ENCODE data around the gene DAPK2.
A peak's percentile ranks its signal among the peaks of the same experiment; 100 is the strongest.
"Not testable (repeated sequence)": the region's sequence is repeated elsewhere in the genome, so short reads cannot be mapped to it uniquely, and the experiment has no call there.

Gene DAPK2

GRCh38 chr15:63911160-63911559 lies 135.1 kb downstream of the DAPK2 start:
- DNase-seq = no peak

DNA sequence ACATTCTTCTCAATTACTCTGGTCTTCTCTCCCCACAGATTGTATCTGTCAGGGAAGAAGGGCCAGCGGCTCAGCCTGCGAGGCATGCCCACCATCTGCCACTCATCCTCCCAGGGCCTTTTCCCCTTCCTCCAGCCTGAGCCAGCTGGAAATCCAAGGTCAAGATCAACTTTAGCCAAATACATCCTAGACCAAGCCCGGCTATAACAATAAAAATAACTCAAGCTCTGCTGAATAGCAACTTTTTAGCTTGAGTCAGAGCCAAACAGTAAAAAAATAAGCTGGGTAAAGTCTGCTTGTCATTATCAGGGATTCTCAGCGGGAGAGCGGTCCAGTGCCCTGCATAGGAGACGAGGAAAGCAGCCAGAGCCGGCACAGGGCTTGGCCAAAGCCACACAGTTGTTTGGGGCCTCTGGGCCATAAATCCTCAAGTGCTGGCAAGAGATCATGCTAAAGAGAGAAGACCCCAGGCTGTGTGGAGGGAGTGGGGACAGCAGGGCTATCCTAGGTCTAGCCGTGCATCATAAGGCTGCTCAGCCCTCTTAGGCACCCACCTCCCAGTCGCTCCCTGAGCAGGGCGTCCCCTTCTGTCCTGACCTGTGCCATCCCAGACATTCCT lies 136.4 kb downstream of the DAPK2 start:
- peak; percentile 68 for DNase-seq

GRCh38 chr15:63908991-63909390 lies 137.3 kb downstream of the DAPK2 start:
- DNase-seq = peak; percentile 34

DNA sequence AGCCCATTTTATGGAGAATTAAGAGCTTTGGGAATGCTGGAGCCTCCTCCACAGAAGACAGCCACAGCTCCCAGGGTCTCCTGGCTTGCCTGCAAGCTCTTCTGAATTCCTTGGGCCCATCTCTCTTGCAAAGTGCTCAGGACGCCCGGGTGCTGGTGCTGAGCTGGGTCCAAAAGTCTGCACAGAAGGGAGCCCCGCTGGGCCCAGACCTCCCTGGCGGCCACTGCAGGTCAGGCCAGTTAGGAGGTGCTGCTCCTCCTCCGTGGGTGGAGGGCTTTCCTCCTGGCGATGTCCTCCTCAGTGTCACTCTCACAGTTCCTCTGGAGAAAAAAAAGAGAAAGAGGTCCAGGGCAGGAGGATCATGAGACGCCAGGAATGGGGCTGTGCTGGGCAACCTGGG lies 138.0 kb downstream of the DAPK2 start:
- DNase-seq = no peak

- DNase-seq = no peak
These were observed 138.8 kb downstream of the DAPK2 start for GRCh38 chr15:63907521-63907920.

DNA sequence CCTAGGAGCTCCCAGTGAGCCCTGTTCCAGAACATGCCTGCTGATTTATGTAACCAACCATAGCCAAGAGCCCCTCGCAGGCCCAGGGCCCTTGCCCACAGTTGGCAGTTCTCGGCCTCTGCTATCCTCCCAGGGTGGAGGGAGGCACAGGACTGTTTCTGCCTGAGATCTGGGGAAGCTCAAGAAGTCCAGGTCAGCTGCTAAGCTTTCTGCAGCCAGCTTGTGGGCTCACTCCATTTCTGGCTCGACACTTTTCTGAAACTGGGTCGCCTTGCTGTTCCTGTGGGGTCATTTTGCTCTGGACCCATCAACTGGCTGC lies 140.1 kb downstream of the DAPK2 start:
- no peak for DNase-seq

- DNase-seq = no peak
These were observed 140.6 kb downstream of the DAPK2 start for GRCh38 chr15:63905558-63906265.

GRCh38 chr15:63905131-63905530 lies 141.2 kb downstream of the DAPK2 start:
- DNase-seq = no peak

GRCh38 chr15:63904042-63904441 lies 142.2 kb downstream of the DAPK2 start:
- no peak for DNase-seq

- no peak for DNase-seq
These were observed 143.6 kb downstream of the DAPK2 start for GRCh38 chr15:63902671-63903035.

- DNase-seq = no peak
These were observed 144.2 kb downstream of the DAPK2 start for GRCh38 chr15:63901912-63902670.

DNA sequence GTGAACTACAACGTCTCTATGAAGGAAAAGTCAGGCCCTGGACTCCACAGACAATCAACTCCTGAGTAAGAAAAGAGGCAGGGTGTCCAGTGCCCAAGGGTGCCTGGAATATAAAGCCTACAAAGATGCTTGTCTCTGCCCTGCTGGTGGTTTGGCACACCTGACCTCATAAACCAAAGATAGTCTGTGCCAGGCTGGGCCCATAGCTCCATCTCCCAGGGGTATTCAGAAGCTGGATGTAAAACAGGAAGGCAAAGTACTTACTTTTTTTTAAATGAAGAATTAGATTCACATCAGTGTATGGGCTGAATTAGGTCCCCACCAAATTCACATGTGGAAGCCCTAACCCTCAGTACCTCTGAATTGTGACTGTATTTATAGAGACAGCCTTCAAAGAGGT lies 146.0 kb downstream of the DAPK2 start:
- no peak for DNase-seq

DNA sequence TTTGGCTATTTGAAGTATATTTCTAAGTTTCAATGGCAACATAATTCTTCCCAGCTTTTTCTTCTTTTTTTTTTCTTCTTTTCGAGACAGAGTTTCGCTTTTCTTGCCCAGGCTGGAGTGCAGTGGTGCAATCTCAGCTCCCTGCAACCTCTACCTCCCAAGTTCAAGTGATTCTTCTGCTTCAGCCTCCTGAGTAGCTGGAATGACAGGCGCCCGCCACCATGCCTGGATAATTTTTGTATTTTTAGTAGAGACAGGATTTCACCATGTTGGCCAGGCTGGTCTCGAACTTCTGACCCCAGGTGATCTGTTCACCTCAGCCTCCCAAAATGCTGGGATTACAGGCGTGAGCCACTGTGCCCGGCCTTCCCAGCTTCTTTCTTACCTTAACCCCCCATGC lies 146.7 kb downstream of the DAPK2 start:
- not testable (repeated sequence) for DNase-seq

DNA sequence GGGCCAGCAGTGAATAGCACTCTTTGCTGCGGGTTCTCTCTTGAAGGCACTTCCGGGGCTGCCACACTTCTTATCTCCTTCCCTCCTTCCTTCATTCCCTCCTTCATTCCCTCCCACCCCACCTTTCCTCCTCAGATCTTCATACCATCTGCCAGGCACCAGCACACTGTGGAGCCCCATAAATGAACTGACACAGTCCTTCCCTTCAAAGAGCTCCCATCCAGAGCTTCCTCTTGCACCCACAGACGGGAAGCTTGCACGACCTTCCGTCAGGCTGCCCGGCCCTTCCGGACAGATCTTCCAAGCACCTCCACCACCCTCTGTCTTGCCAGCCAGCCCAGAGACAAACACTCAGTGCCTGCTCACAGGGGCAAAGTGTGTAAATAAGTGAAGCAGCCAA lies 147.1 kb downstream of the DAPK2 start:
- DNase-seq = no peak

DNA sequence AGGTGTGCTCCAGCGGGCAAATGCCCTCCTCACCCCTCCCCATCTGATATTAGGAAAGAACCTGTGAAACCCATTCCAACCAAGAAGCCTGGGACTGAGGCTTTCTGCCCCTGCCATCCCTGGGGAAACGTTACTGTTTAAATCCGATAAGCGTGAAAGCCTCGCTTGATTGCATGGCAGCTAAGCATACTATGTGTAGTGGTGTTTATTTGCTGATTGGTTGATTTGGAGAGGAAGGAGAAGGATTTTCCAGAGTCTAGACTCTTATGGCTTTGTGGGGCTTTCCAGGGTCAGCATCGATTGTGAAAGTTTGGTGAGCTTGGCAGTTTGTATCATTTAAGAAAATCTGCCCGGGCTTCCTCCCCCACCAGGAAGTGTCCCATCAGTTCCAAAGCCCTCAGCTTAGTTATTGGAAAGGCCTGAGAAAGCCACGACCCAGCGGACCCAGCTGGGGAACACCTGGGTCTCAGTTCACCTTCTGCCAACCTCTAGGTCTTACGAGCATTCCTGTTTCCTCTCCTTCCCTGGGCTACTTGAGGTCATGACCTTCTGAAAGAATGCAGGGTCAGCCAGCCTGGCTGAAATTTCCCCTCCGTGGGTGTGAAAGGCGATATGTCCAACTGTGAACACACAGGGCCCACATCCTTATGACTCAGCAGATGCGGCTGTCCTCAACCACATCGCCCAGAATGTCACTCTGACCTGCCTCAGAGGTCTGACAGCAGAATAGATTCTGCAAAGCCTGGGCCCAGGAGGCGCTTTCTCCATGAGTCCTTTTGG lies 149.8 kb downstream of the DAPK2 start:
- DNase-seq = no peak

DNA sequence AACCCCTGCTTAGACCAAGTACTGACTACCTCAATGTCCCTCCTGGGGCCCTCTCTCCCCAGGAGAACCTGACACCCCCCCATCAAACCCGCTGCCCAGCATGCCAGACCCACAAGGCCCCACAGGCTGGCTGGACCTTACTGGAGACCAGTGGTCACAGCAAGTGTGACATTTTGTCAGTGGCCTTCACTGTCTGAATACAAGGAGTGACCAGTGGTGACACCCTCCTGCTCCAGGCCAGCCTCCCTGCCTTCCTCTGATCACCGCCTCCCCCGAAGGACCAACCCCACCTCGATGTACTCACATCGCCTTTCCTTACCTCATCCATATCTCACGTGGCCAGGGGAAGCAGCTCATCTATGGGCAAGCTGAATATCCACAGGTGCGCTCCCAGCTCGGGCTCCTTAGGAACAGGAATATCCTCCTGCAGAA lies 150.5 kb downstream of the DAPK2 start:
- DNase-seq = no peak

GRCh38 chr15:63895194-63895593 lies 151.1 kb downstream of the DAPK2 start:
- DNase-seq = no peak

DNA sequence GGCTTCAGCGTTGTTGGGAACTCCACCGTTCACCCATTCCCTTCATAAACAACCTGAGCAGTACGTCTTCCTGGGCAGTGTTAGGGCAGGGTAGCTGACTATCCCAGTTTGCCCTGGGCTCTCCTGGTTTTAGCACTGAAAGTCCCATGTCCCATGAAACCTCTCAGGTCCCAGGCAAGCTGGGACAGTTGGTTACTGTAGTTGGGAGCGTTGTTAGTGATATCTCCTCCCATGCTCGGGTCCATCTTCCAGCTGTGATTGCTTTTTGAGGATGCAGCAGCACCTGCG lies 151.7 kb downstream of the DAPK2 start:
- DNase-seq = no peak

DNA sequence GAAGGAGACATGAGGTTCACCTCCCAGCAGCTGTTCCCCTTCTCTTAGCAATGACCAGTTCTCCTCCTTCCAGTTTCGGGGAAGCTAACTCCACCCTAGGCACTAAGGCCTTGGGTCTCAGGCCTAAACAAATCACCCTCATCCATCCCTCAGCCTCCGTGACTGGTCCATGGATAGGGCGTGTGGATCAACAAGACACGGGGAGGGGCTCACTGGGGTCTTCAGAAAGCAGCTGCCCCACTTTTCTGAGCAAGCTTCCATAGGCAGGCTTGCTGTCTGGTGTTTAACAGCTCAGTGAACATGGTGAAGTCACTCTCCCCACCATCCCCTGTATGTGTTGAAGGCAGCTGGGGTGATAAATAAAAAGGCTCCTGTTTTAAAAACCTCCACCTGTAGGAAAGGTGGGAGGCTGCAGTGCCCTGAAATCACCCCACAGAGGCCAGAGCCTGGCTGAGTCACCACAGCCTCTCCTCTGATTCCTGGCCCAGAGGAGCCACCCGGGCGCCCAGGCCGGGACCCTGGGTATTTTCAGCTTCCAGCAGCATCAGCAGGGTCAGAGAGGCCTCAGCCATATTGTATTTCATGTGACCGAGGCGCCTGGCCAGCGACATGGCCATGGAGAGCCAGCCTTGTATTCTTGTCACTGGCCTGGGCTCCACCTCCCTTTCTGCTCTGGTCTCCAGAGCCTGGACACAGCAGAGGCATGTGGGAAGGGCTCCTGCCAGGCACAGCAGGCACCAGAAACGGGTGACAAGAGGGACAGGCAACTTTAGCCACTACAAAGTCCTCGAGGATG lies 152.2 kb downstream of the DAPK2 start:
- no peak for DNase-seq

- DNase-seq = no peak
These were observed 153.4 kb downstream of the DAPK2 start for GRCh38 chr15:63892794-63893441.

- no peak for DNase-seq
These were observed 154.5 kb downstream of the DAPK2 start for GRCh38 chr15:63891768-63892133.

- DNase-seq = peak; percentile 69
These were observed 155.1 kb downstream of the DAPK2 start for GRCh38 chr15:63891079-63891767.
